GM12878 (cell line): Measurements from ENCODE around the gene KHK. TPM values are rescaled to one million over a fixed set of nuclear protein-coding genes. Genes with fewer than 3 reads are reported as not detected.

Source experiments
- ATF3 ChIP-seq: IDR thresholded peaks from 2 replicates; pipeline ENCODE4 v1.6.1; 2011; ENCODE audit warnings: low read depth, mild to moderate bottlenecking, low read length, moderate library complexity, borderline replicate concordance; ENCODE audit errors: extremely low read depth
- BCL11A ChIP-seq: IDR thresholded peaks from 2 replicates; pipeline ENCODE4 v1.6.1; 2011; ENCODE audit warnings: low read depth, low read length
- BMI1 ChIP-seq: fragments of 450-650 bp; IDR thresholded peaks from 2 replicates; pipeline ENCODE4 v1.6.1; 2016; ENCODE audit warnings: mild to moderate bottlenecking, moderate library complexity, borderline replicate concordance
- CEBPB ChIP-seq, 2 experiments: fragments of 150-350 bp in 1 of 2; IDR thresholded peaks; 2 replicates each; pipeline ENCODE4 v1.6.1; 2012 to 2014; ENCODE audit warnings: low read depth in 2 of 2, low read length in 2 of 2, borderline replicate concordance in 1 of 2, inconsistent platforms in 1 of 2
- CHD4 ChIP-seq: fragments of 200-600 bp; sonication (generic); IDR thresholded peaks from 2 replicates; pipeline ENCODE4 v1.6.1; 2016; ENCODE audit warnings: mild to moderate bottlenecking
- CREM ChIP-seq: IDR thresholded peaks from 2 replicates; pipeline ENCODE4 v1.6.1; 2014; ENCODE audit warnings: antibody characterized with exemption, low read depth
- E2F4 ChIP-seq: IDR thresholded peaks from 2 replicates; pipeline ENCODE4 v1.6.1; 2012; ENCODE audit warnings: low read depth, low read length, improper control_type of control experiment
- EGR1 ChIP-seq, 2 experiments: IDR thresholded peaks; 1 replicate in 1 of 2; 2 replicates in 1 of 2; pipeline ENCODE4 v1.6.1; 2011 to 2012; ENCODE audit warnings: low read depth in 2 of 2, low read length in 2 of 2, borderline replicate concordance in 1 of 2, mild to moderate bottlenecking in 1 of 2, moderate library complexity in 1 of 2
- KAT2A ChIP-seq: conservative IDR thresholded peaks from 2 replicates; pipeline ENCODE4 v1.6.1; 2011; ENCODE audit warnings: low read depth, low read length; ENCODE audit not compliant: control insufficient read depth
- MEF2B ChIP-seq: fragments of 450-650 bp; IDR thresholded peaks from 2 replicates; pipeline ENCODE4 v1.6.1; 2018; ENCODE audit warnings: mild to moderate bottlenecking, moderate library complexity; ENCODE audit not compliant: partially characterized antibody, poor library complexity, severe bottlenecking
- MLLT1 ChIP-seq: fragments of 450-650 bp; IDR thresholded peaks from 2 replicates; pipeline ENCODE4 v1.6.1; 2016; ENCODE audit warnings: mild to moderate bottlenecking
- MXI1 ChIP-seq: fragments of 150-350 bp; IDR thresholded peaks from 2 replicates; pipeline ENCODE4 v1.6.1; 2011; ENCODE audit warnings: low read depth, mild to moderate bottlenecking, inconsistent platforms, low read length, improper control_type of control experiment
- NR2F1 ChIP-seq: fragments of 450-650 bp; conservative IDR thresholded peaks from 2 replicates; pipeline ENCODE4 v1.6.1; 2017; ENCODE audit warnings: mild to moderate bottlenecking
- NRF1 ChIP-seq: conservative IDR thresholded peaks from 2 replicates; pipeline ENCODE4 v1.6.1; 2011; ENCODE audit warnings: mild to moderate bottlenecking, low read depth, low read length, improper control_type of control experiment
- RFX5 ChIP-seq: IDR thresholded peaks from 2 replicates; pipeline ENCODE4 v1.6.1; 2011; ENCODE audit warnings: low read depth, low read length, improper control_type of control experiment
- RUNX3 ChIP-seq: IDR thresholded peaks from 2 replicates; pipeline ENCODE4 v1.6.1; 2012; ENCODE audit warnings: low read length, inconsistent platforms
- STAT3 ChIP-seq: IDR thresholded peaks from 2 replicates; pipeline ENCODE4 v1.6.1; 2011; ENCODE audit warnings: low read depth, low read length, improper control_type of control experiment
- SUZ12 ChIP-seq: fragments of 200-600 bp; sonication (generic); IDR thresholded peaks from one replicate; pipeline ENCODE4 v1.6.1; 2018; ENCODE audit warnings: antibody characterized with exemption, mild to moderate bottlenecking; ENCODE audit not compliant: unreplicated experiment
- TCF3 ChIP-seq: IDR thresholded peaks from 2 replicates; pipeline ENCODE4 v1.6.1; 2012; ENCODE audit warnings: low read depth, mild to moderate bottlenecking, low read length, borderline replicate concordance; ENCODE audit not compliant: insufficient read depth
- YY1 ChIP-seq: IDR thresholded peaks from 2 replicates; pipeline ENCODE4 v1.6.1; 2011; ENCODE audit warnings: low read depth, mild to moderate bottlenecking, low read length
- ZNF217 ChIP-seq: fragments of 450-650 bp; IDR thresholded peaks from 2 replicates; pipeline ENCODE4 v1.6.1; 2017; ENCODE audit warnings: antibody characterized with exemption, mild to moderate bottlenecking
- ZNF622 ChIP-seq: fragments of 450-650 bp; IDR thresholded peaks from 2 replicates; pipeline ENCODE4 v1.6.1; 2017; ENCODE audit warnings: mild to moderate bottlenecking, inconsistent platforms
- polyA plus RNA-seq, 11 experiments: library from polyadenylated mRNA; depleted of rRNA in 4 of 11; unstranded in 6 of 11; stranded (reverse) in 5 of 11; fragments of >200 nt; fragmentation: Nextera tagmentation in 4 of 11; fragmentation: Illumina TruSeq in 1 of 11; extraction: Ambion mirVana in 4 of 11; extraction: Trizol in 1 of 11; gene quantifications; 1 replicate in 1 of 11; 2 replicates in 10 of 11; pipeline versions ENCODE4 v1.2.1 to v1.2.3, GENCODE V29; 2011 to 2016; ENCODE audit warnings: inconsistent platforms in 2 of 11, missing spikeins in 2 of 11, low read depth in 1 of 11
- total RNA-seq, 4 experiments: library from RNA; depleted of rRNA in 3 of 4; stranded (reverse); fragments of >200 nt in 3 of 4; fragmentation: Illumina TruSeq in 1 of 4; extraction: Trizol in 1 of 4; gene quantifications; 2 replicates each; pipeline versions ENCODE4 v1.2.1 to v1.2.3, GENCODE V29; 2013 to 2021
- TF ChIP-seq, protein P1 (sequence below): IDR thresholded peaks from 2 replicates; pipeline ENCODE4 v1.6.1; 2011; ENCODE audit warnings: borderline replicate concordance, low read depth, mild to moderate bottlenecking, moderate library complexity, mixed read lengths, low read length; ENCODE audit not compliant: insufficient read depth; ENCODE audit errors: extremely low read length
- TF ChIP-seq, protein P2 (sequence below): IDR thresholded peaks from 2 replicates; pipeline ENCODE4 v1.6.1; 2012; ENCODE audit warnings: low read length, inconsistent platforms
- TF ChIP-seq, protein P3 (sequence below): IDR thresholded peaks from 2 replicates; pipeline ENCODE4 v1.6.1; 2012; ENCODE audit warnings: low read depth, low read length, improper control_type of control experiment

KHK gene
- total and polyA plus RNA-seq, 10 of the 15 experiments (the other 5 are each of a cell fraction or from before 2014, with no cell fraction given): 0.31 to 11.8 (median 3.9) TPM

DNA sequence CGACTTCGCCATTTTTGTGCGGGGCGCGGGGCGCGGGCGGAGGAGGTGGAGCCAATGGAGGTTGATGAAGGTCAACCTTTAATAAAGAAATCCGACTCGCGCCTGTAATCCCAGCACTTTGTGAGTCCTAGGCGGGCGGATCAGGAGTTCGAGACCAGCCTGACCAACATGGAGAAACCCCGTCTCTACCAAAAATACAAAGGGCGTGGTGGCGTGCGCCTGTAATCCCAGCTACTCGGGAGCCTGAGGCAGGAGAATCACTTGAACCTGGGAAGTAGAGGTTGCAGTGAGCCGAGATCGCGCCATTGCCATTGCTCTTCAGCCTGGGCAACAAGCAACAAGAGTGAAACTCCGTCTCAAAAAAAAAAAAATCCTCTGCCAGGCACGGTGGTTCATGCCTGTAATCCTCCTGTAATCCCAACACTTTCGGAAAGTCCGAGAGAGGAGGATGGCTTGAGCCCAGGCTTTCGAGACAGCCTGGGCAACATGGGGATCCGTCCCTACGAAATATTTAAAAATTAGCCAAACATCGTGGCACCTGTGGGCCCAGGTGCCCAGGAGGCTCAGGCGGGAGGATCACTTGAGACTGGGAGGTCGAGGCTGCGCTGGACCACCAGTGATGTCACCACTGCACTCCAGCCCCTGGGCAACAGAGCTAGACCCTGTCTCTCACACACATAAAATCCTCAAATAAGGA lies 48.4 kb downstream of the KHK start (continued):
- TF ChIP-seq ATF3 (no peak), ZNF217 (no peak), CEBPB (IDR thresholded peaks at IDR 0.05; ENCODE audit: borderline replicate concordance in 1 of 2, low read depth in 2 of 2, low read length in 2 of 2) (no peak), BCL11A (no peak), MEF2B (no peak), NR2F1 (peak; percentile 82; the same call in 1 of the 2 replicates), ZNF622 (no peak), MXI1 (peak; percentile 12; the same call in 1 of the 2 replicates), NRF1 (no peak), CHD4 (no peak), TCF3 (no peak), MLLT1 (peak; percentile 94), STAT3 (no peak), RUNX3 (no peak), E2F4 (no peak), YY1 (peak; percentile 99), BMI1 (no peak), SUZ12 (no peak), EGR1 (IDR thresholded peaks at IDR 0.05; ENCODE audit: borderline replicate concordance in 1 of 2, low read depth in 2 of 2, low read length in 2 of 2) (peak in 1 of 2 experiments; percentile 67; a peak in 1 of 3 replicates), RFX5 (no peak), KAT2A (no peak), CREM (no peak)
- TF ChIP-seq, protein P1, sequence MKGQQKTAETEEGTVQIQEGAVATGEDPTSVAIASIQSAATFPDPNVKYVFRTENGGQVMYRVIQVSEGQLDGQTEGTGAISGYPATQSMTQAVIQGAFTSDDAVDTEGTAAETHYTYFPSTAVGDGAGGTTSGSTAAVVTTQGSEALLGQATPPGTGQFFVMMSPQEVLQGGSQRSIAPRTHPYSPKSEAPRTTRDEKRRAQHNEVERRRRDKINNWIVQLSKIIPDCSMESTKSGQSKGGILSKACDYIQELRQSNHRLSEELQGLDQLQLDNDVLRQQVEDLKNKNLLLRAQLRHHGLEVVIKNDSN: no peak
- TF ChIP-seq, protein P2, sequence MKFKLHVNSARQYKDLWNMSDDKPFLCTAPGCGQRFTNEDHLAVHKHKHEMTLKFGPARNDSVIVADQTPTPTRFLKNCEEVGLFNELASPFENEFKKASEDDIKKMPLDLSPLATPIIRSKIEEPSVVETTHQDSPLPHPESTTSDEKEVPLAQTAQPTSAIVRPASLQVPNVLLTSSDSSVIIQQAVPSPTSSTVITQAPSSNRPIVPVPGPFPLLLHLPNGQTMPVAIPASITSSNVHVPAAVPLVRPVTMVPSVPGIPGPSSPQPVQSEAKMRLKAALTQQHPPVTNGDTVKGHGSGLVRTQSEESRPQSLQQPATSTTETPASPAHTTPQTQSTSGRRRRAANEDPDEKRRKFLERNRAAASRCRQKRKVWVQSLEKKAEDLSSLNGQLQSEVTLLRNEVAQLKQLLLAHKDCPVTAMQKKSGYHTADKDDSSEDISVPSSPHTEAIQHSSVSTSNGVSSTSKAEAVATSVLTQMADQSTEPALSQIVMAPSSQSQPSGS: no peak
- TF ChIP-seq, protein P3, sequence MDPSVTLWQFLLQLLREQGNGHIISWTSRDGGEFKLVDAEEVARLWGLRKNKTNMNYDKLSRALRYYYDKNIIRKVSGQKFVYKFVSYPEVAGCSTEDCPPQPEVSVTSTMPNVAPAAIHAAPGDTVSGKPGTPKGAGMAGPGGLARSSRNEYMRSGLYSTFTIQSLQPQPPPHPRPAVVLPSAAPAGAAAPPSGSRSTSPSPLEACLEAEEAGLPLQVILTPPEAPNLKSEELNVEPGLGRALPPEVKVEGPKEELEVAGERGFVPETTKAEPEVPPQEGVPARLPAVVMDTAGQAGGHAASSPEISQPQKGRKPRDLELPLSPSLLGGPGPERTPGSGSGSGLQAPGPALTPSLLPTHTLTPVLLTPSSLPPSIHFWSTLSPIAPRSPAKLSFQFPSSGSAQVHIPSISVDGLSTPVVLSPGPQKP: no peak
